Endothelial cell of umbilical vein (primary cell): ENCODE results near the gene ZNF83. TPM values are rescaled to one million over a fixed set of nuclear protein-coding genes. Genes with fewer than 3 reads are reported as not detected.

Source experiments
- BruUV-seq: library from RNA; stranded (reverse); fragments of 400-500 nt; replicated peaks from 2 replicates; lab custom pipeline; 2021; lab: Mats Ljungman, UMichigan
- CTCF ChIA-PET: fragments of 300-600, 350-600 bp; sonication (Branson Sonifier 250); formaldehyde crosslinking; loops from one replicate; lab custom pipeline; 2021; ENCODE audit warnings: antibody characterized with exemption, inconsistent platforms; lab: Charles Lee
- POLR2A ChIA-PET: fragments of 300-600, 350-600 bp; sonication (Branson Sonifier 250); formaldehyde crosslinking; loops from one replicate; lab custom pipeline; 2021; ENCODE audit warnings: antibody characterized with exemption, inconsistent platforms; lab: Charles Lee
- DNase-seq: peaks from one replicate; pipeline ENCODE4 v3.0.0-alpha.2; 2011; ENCODE audit warnings: low read depth, low spot score
- FAIRE-seq: peaks from 2 replicates; lab custom pipeline; 2011; peaks lifted over from hg19 to GRCh38; lab: Jason Lieb, UNC
- H2AFZ ChIP-seq: 2 replicates; pipeline ENCODE4 v1.6.0; 2012; ENCODE audit warnings: low read depth, low read length, control low read depth, inconsistent platforms
- H3K27ac ChIP-seq: 2 replicates; pipeline ENCODE4 v1.5.1; 2011; ENCODE audit warnings: low read depth, mild to moderate bottlenecking, control low read depth, low read length, moderate library complexity; ENCODE audit not compliant: insufficient read depth
- H3K27me3 ChIP-seq, 2 experiments: 2 replicates each; pipeline versions ENCODE4 v1.6.0 to v1.6.1; 2011; ENCODE audit warnings: low read length in 2 of 2, mixed read lengths in 1 of 2; ENCODE audit not compliant: control insufficient read depth in 2 of 2, insufficient read depth in 2 of 2
- H3K36me3 ChIP-seq, 2 experiments: 2 replicates in 1 of 2; 3 replicates in 1 of 2; pipeline ENCODE4 v1.5.1; 2011; ENCODE audit warnings: low read length in 2 of 2, mild to moderate bottlenecking in 1 of 2, moderate library complexity in 1 of 2; ENCODE audit not compliant: control insufficient read depth in 2 of 2, insufficient read depth in 2 of 2; ENCODE audit errors: extremely low read depth in 1 of 2
- H3K4me1 ChIP-seq: 3 replicates; pipeline ENCODE4 v1.5.1; 2011; ENCODE audit warnings: mild to moderate bottlenecking, low read length; ENCODE audit not compliant: control insufficient read depth, insufficient read depth; ENCODE audit errors: extremely low read depth
- H3K4me2 ChIP-seq: 2 replicates; pipeline ENCODE4 v1.6.1; 2011; ENCODE audit warnings: low read length, control low read depth, mixed read lengths; ENCODE audit not compliant: insufficient read depth
- H3K4me3 ChIP-seq, 3 experiments: fragments of 200-600 bp in 1 of 3; sonication (generic), shearing (Covaris generic) in 1 of 3; replicated peaks in 1 of 3; 2 replicates each; pipeline ENCODE4 v1.5.1; 2011 to 2016; ENCODE audit warnings: control low read depth in 3 of 3, low read length in 3 of 3, mild to moderate bottlenecking in 2 of 3, inconsistent platforms in 1 of 3, low read depth in 1 of 3, moderate library complexity in 1 of 3; ENCODE audit not compliant: insufficient read depth in 1 of 3
- H3K79me2 ChIP-seq: 2 replicates; pipeline ENCODE4 v1.6.0; 2012; ENCODE audit warnings: low read length, inconsistent platforms; ENCODE audit not compliant: control insufficient read depth, insufficient read depth
- H3K9ac ChIP-seq: replicated peaks from 2 replicates; pipeline ENCODE3; 2011; ENCODE audit warnings: low read length, control low read depth; ENCODE audit not compliant: insufficient read depth; ENCODE audit errors: extremely low read depth
- H3K9me1 ChIP-seq: replicated peaks from 3 replicates; pipeline ENCODE4 v1.6.0; 2011; ENCODE audit warnings: mild to moderate bottlenecking, low read length; ENCODE audit not compliant: control insufficient read depth, insufficient read depth; ENCODE audit errors: extremely low read depth
- H3K9me3 ChIP-seq: replicated peaks from 2 replicates; pipeline ENCODE4 v1.5.1; 2012; ENCODE audit warnings: low read length, inconsistent platforms; ENCODE audit not compliant: control insufficient read depth, insufficient read depth
- H4K20me1 ChIP-seq: replicated peaks from 2 replicates; pipeline ENCODE3; 2011; ENCODE audit warnings: mild to moderate bottlenecking, low read length; ENCODE audit not compliant: control insufficient read depth, insufficient read depth; ENCODE audit errors: extremely low read depth
- FOS ChIP-seq: IDR thresholded peaks from 2 replicates; pipeline ENCODE4 v1.6.1; 2011; ENCODE audit warnings: mild to moderate bottlenecking, low read length, moderate library complexity, borderline replicate concordance; ENCODE audit not compliant: insufficient read depth
- GATA2 ChIP-seq: IDR thresholded peaks from 2 replicates; pipeline ENCODE4 v1.7.0; 2011; ENCODE audit warnings: low read depth, mild to moderate bottlenecking, moderate library complexity, mixed read lengths, low read length; ENCODE audit not compliant: insufficient read length, insufficient read depth
- JUN ChIP-seq: IDR thresholded peaks from 2 replicates; pipeline ENCODE4 v1.6.1; 2011; ENCODE audit warnings: borderline replicate concordance, low read depth; ENCODE audit not compliant: insufficient read length, insufficient read depth
- MAX ChIP-seq: IDR thresholded peaks from 2 replicates; pipeline ENCODE4 v1.6.1; 2011; ENCODE audit not compliant: insufficient read depth, insufficient read length
- POLR2A ChIP-seq: IDR thresholded peaks from 2 replicates; pipeline ENCODE4 v1.6.1; 2012; ENCODE audit warnings: low read depth, mild to moderate bottlenecking, control low read depth, low read length
- POLR2AphosphoS5 ChIP-seq: IDR thresholded peaks from 2 replicates; pipeline ENCODE4 v1.6.1; 2012; ENCODE audit warnings: low read depth, mild to moderate bottlenecking, control low read depth, low read length, moderate library complexity; ENCODE audit not compliant: insufficient read depth
- dilution Hi-C: fragments of 300-500 bp; cut with MboI; formaldehyde crosslinking; loops from one replicate; pipeline ENCODE4 v1.15.0; 2019; ENCODE audit warnings: low sequenced_read_pairs; ENCODE audit not compliant: extremely low pct_ligation_motif_present
- intact Hi-C: fragments of 100-400 bp; cut with micrococcal nuclease; formaldehyde crosslinking; loops from one replicate; pipeline ENCODE4 v1.10.0; 2022
- polyA plus RNA-seq, 4 experiments: library from polyadenylated mRNA; depleted of rRNA in 3 of 4; stranded (reverse) in 3 of 4; unstranded in 1 of 4; fragments of >200 nt; gene quantifications; 2 replicates each; pipeline versions ENCODE4 v1.2.1 to v1.2.3, GENCODE V29; 2011 to 2012; ENCODE audit warnings: missing spikeins in 1 of 4
- total RNA-seq: library from RNA; stranded (reverse); gene quantifications from 2 replicates; pipeline ENCODE4 v1.2.3, GENCODE V29; 2021
- TF ChIP-seq, protein P1 (sequence below), 2 donors: IDR thresholded peaks; 1 replicate in 1 of 2; 2 replicates in 1 of 2; pipeline ENCODE4 v1.5.1; 2011; ENCODE audit warnings: low read length in 2 of 2, mild to moderate bottlenecking in 2 of 2, moderate library complexity in 2 of 2, control low read depth in 1 of 2, inconsistent platforms in 1 of 2, low read depth in 1 of 2; ENCODE audit not compliant: insufficient read depth in 1 of 2; ENCODE audit errors: extremely low read depth in 1 of 2

The ZNF83 gene
- total and polyA plus RNA-seq, 2 donors (not counting 3 experiments of a cell fraction or from before 2014, with no cell fraction given) = 32.3 to 41.4 TPM

GRCh38 chr19:52665529-52665928 is 27.4 kb upstream of the ZNF83 start:
- Histone ChIP-seq H3K9me3 (no peaks in the 10 kb centered on the region), H3K27ac (no peak overlapping the region), H3K4me3 (no peak overlapping the region), H3K27me3 (no peaks in the 10 kb centered on the region), H3K9ac (no peak overlapping the region), H3K4me2 (no peak overlapping the region), H3K36me3 (peaks cover 0 to 1% of the 10 kb centered on the region in 2 experiments), H4K20me1 (no peaks in the 10 kb centered on the region), H3K4me1 (no peaks in the 10 kb centered on the region), H3K79me2 (peaks cover 44% of the 10 kb centered on the region), H3K9me1 (no peaks in the 10 kb centered on the region), H2AFZ (no peak overlapping the region)
- no TSS peak for BruUV-seq
- POLR2A ChIA-PET = no interaction called here
- dilution Hi-C loops = no loop called here
- DNase-seq (no peak), FAIRE-seq (no peak)
- CTCF ChIA-PET = no interaction called here
- TF ChIP-seq POLR2A = no peak
- TF ChIP-seq, protein P1, sequence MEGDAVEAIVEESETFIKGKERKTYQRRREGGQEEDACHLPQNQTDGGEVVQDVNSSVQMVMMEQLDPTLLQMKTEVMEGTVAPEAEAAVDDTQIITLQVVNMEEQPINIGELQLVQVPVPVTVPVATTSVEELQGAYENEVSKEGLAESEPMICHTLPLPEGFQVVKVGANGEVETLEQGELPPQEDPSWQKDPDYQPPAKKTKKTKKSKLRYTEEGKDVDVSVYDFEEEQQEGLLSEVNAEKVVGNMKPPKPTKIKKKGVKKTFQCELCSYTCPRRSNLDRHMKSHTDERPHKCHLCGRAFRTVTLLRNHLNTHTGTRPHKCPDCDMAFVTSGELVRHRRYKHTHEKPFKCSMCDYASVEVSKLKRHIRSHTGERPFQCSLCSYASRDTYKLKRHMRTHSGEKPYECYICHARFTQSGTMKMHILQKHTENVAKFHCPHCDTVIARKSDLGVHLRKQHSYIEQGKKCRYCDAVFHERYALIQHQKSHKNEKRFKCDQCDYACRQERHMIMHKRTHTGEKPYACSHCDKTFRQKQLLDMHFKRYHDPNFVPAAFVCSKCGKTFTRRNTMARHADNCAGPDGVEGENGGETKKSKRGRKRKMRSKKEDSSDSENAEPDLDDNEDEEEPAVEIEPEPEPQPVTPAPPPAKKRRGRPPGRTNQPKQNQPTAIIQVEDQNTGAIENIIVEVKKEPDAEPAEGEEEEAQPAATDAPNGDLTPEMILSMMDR (IDR thresholded peaks at IDR 0.05; ENCODE audit: extremely low read depth in 1 of 2, insufficient read depth in 1 of 2, low read depth in 1 of 2, low read length in 2 of 2) = no peak
- no peak for TF ChIP-seq MAX
- TF ChIP-seq GATA2 = no peak
- TF ChIP-seq JUN = no peak
- no peak for TF ChIP-seq POLR2AphosphoS5
- no peak for TF ChIP-seq FOS
- intact Hi-C loops = no loop called here
